Peyer's patch (tissue), 4 donors: Measurements from ENCODE around the gene CLASP2.

ENCODE experiments used
- POLR2A ChIP-seq, 2 donors: fragments of 450-650 bp; IDR thresholded peaks; one replicate each; pipeline ENCODE4 v1.5.1; 2017; ENCODE audit warnings: antibody characterized with exemption in 2 of 2, mild to moderate bottlenecking in 2 of 2, moderate library complexity in 2 of 2
- TF ChIP-seq, protein P1 (sequence below), 6 experiments: fragments of 450-650 bp in 4 of 6; fragments of 200-600 bp in 2 of 6; sonication (generic) in 1 of 6; IDR thresholded peaks; one replicate each; pipeline ENCODE4 v1.5.1; 2017 to 2019; ENCODE audit warnings: antibody characterized with exemption in 6 of 6, mild to moderate bottlenecking in 3 of 6, moderate library complexity in 1 of 6

- TF ChIP-seq, protein P1, sequence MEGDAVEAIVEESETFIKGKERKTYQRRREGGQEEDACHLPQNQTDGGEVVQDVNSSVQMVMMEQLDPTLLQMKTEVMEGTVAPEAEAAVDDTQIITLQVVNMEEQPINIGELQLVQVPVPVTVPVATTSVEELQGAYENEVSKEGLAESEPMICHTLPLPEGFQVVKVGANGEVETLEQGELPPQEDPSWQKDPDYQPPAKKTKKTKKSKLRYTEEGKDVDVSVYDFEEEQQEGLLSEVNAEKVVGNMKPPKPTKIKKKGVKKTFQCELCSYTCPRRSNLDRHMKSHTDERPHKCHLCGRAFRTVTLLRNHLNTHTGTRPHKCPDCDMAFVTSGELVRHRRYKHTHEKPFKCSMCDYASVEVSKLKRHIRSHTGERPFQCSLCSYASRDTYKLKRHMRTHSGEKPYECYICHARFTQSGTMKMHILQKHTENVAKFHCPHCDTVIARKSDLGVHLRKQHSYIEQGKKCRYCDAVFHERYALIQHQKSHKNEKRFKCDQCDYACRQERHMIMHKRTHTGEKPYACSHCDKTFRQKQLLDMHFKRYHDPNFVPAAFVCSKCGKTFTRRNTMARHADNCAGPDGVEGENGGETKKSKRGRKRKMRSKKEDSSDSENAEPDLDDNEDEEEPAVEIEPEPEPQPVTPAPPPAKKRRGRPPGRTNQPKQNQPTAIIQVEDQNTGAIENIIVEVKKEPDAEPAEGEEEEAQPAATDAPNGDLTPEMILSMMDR (IDR thresholded peaks at IDR 0.05) = no peak
- no peak for TF ChIP-seq POLR2A (IDR thresholded peaks at IDR 0.05)
Observed at GRCh38 chr3:33711100-33711499, 7.0 kb downstream of the CLASP2 start.
